K562 (cell line): ENCODE results near the gene SMIM17. TPM values are rescaled to one million over a fixed set of nuclear protein-coding genes. Genes with fewer than 3 reads are reported as not detected.

Experiments used
- ATAC-seq: fragments of 200-7000 bp; cut with Tn5 transposase; 3 replicates; pipeline ENCODE4 v1.9.1; 2020; ENCODE audit warnings: moderate library complexity
- BruUV-seq: library from RNA; stranded (reverse); fragments of 400-500 nt; replicated peaks from 2 replicates; lab custom pipeline; 2021; lab: Mats Ljungman, UMichigan
- CTCF ChIA-PET: fragments of 300-600 bp; formaldehyde crosslinking; extraction: SDS; loops from one replicate; lab custom pipeline; 2021; ENCODE audit warnings: low intra/inter-chr PET ratio; lab: Yijun Ruan, JAX
- POLR2A ChIA-PET: fragments of 300-600, 350-650 bp; sonication (Branson Sonifier 250); formaldehyde crosslinking; extraction: SDS; loops from one replicate; lab custom pipeline; 2021; ENCODE audit warnings: antibody characterized with exemption, inconsistent platforms; lab: Yijun Ruan, JAX
- DNase-seq, 4 experiments: peaks; one replicate each; pipeline versions ENCODE4 v3.0.0 to v3.0.0-alpha.2; 2011 to 2018; ENCODE audit warnings: low spot score in 3 of 4, mixed read lengths in 3 of 4; ENCODE audit errors: extremely low read depth in 1 of 4
- FAIRE-seq: peaks from 2 replicates; lab custom pipeline; 2011; peaks lifted over from hg19 to GRCh38; lab: Jason Lieb, UNC
- H2AFZ ChIP-seq: 2 replicates; pipeline ENCODE4 v1.6.0; 2011; ENCODE audit warnings: low read depth, low read length, control low read depth, inconsistent platforms
- H3K27ac ChIP-seq: fragments of 200-600 bp; 3 replicates; pipeline ENCODE4 v1.8.0; 2011; ENCODE audit warnings: low read depth, mild to moderate bottlenecking, control low read depth, inconsistent platforms, low read length, moderate library complexity, mixed read lengths; ENCODE audit errors: extremely low read depth
- H3K27me3 ChIP-seq, 2 experiments: fragments of 300-600 bp in 1 of 2; 2 replicates in 1 of 2; 3 replicates in 1 of 2; pipeline versions ENCODE4 v1.6.0 to v1.8.0; 2011; ENCODE audit warnings: inconsistent platforms in 2 of 2, low read length in 2 of 2, mild to moderate bottlenecking in 1 of 2, mixed read lengths in 1 of 2, moderate library complexity in 1 of 2; ENCODE audit not compliant: control insufficient read depth in 2 of 2, insufficient read depth in 2 of 2
- H3K36me3 ChIP-seq: fragments of 300-600 bp; 3 replicates; pipeline ENCODE4 v1.8.0; 2011; ENCODE audit warnings: mild to moderate bottlenecking, low read length, inconsistent platforms; ENCODE audit not compliant: control insufficient read depth, insufficient read depth
- H3K4me1 ChIP-seq, 2 experiments: fragments of 200-600 bp in 1 of 2; replicated peaks in 1 of 2; 2 replicates in 1 of 2; 3 replicates in 1 of 2; pipeline versions ENCODE4 v1.5.1 to v1.8.0; 2011; ENCODE audit warnings: inconsistent platforms in 2 of 2, low read length in 2 of 2, mild to moderate bottlenecking in 1 of 2, mixed read lengths in 1 of 2, moderate library complexity in 1 of 2; ENCODE audit not compliant: control insufficient read depth in 2 of 2, insufficient read depth in 2 of 2
- H3K4me2 ChIP-seq: 2 replicates; pipeline ENCODE4 v1.6.1; 2011; ENCODE audit warnings: low read length, control low read depth, inconsistent platforms, mixed read lengths; ENCODE audit not compliant: insufficient read depth
- H3K4me3 ChIP-seq: fragments of 200-600 bp; sonication (generic), shearing (Covaris generic); 2 replicates; pipeline ENCODE4 v1.5.1; 2016; ENCODE audit warnings: control low read depth, inconsistent platforms
- H3K79me2 ChIP-seq: fragments of 200-600 bp; 3 replicates; pipeline ENCODE4 v1.8.0; 2011; ENCODE audit warnings: low read length, inconsistent platforms; ENCODE audit not compliant: control insufficient read depth, insufficient read depth
- H3K9ac ChIP-seq, 2 experiments: 2 replicates each; pipeline versions ENCODE4 v1.6.0 to v1.6.1; 2011; ENCODE audit warnings: low read depth in 2 of 2, low read length in 2 of 2, control low read depth in 1 of 2, inconsistent platforms in 1 of 2, mild to moderate bottlenecking in 1 of 2, mixed read lengths in 1 of 2; ENCODE audit not compliant: insufficient read depth in 1 of 2
- H3K9me1 ChIP-seq: one replicate; pipeline ENCODE4 v1.6.0; 2011; ENCODE audit warnings: inconsistent platforms, mild to moderate bottlenecking, low read length, moderate library complexity; ENCODE audit not compliant: control insufficient read depth, insufficient read depth
- H3K9me3 ChIP-seq: replicated peaks from 2 replicates; pipeline ENCODE4 v1.5.1; 2011; ENCODE audit warnings: low read depth, low read length, inconsistent platforms; ENCODE audit not compliant: control insufficient read depth, insufficient read depth
- H4K20me1 ChIP-seq: replicated peaks from 2 replicates; pipeline ENCODE4 v1.6.1; 2011; ENCODE audit warnings: low read length, inconsistent platforms, mixed read lengths; ENCODE audit not compliant: control insufficient read depth, insufficient read depth
- ARID2 ChIP-seq: fragments of 450-650 bp; IDR thresholded peaks from 2 replicates; pipeline ENCODE4 v1.6.1; 2017; ENCODE audit warnings: antibody characterized with exemption, mild to moderate bottlenecking
- ELF2 ChIP-seq: fragments of 250-450 bp; sonication (Bioruptor Pico); IDR thresholded peaks from 2 replicates; pipeline ENCODE4 v1.5.0; 2021; ENCODE audit warnings: mild to moderate bottlenecking
- ETV1 ChIP-seq: fragments of 450-650 bp; conservative IDR thresholded peaks from 2 replicates; pipeline ENCODE4 v1.6.1; 2016; ENCODE audit warnings: missing genetic modification characterization, control low read depth, low read depth, missing compliant biosample characterization
- KDM4B ChIP-seq, 2 experiments: fragments of 450-650 bp in 1 of 2; sonication (generic) in 1 of 2; IDR thresholded peaks; 2 replicates each; pipeline ENCODE4 v1.6.1; 2016 to 2017; ENCODE audit warnings: borderline replicate concordance in 2 of 2, antibody characterized with exemption in 1 of 2, low read depth in 1 of 2, mild to moderate bottlenecking in 1 of 2
- KLF13 ChIP-seq: fragments of 450-650 bp; IDR thresholded peaks from 2 replicates; pipeline ENCODE4 v1.6.1; 2016; ENCODE audit warnings: missing genetic modification characterization, low read depth, mild to moderate bottlenecking, missing compliant biosample characterization, moderate library complexity, borderline replicate concordance
- NCOA2 ChIP-seq, 2 experiments: fragments of 450-650 bp; IDR thresholded peaks; 2 replicates each; pipeline ENCODE4 v1.6.1; 2018; ENCODE audit warnings: mild to moderate bottlenecking in 2 of 2, moderate library complexity in 1 of 2; ENCODE audit not compliant: partially characterized antibody in 2 of 2
- NR4A1 ChIP-seq, 2 experiments: fragments of 250-450 bp in 1 of 2; fragments of 450-650 bp in 1 of 2; sonication (Bioruptor Pico) in 1 of 2; IDR thresholded peaks; 2 replicates each; pipeline versions ENCODE4 v1.4.0 to v1.6.1; 2016 to 2020; ENCODE audit warnings: mild to moderate bottlenecking in 2 of 2, missing compliant biosample characterization in 1 of 2, missing genetic modification characterization in 1 of 2, moderate library complexity in 1 of 2
- PRMT5 ChIP-seq: sonication (generic); formaldehyde crosslinking; IDR thresholded peaks from 2 replicates; pipeline ENCODE4 v1.5.0; 2020; ENCODE audit warnings: missing genetic modification reagents
- SMAD1 ChIP-seq: fragments of 150-350 bp; IDR thresholded peaks from 2 replicates; pipeline ENCODE4 v1.6.1; 2014; ENCODE audit warnings: low read length, low read depth; ENCODE audit not compliant: partially characterized antibody
- SRF ChIP-seq, 2 experiments: fragments of 250-450, 450-650 bp in 1 of 2; sonication (Bioruptor Pico) in 1 of 2; sonication (generic) in 1 of 2; formaldehyde crosslinking; IDR thresholded peaks; 2 replicates each; pipeline versions ENCODE4 v1.5.0 to v1.5.1; 2020 to 2022; ENCODE audit warnings: mild to moderate bottlenecking in 1 of 2, missing genetic modification reagents in 1 of 2
- ZNF143 ChIP-seq: sonication (generic); formaldehyde crosslinking; IDR thresholded peaks from 2 replicates; pipeline ENCODE4 v1.9.0; 2022; ENCODE audit warnings: mild to moderate bottlenecking, missing genetic modification reagents
- ZNF592 ChIP-seq: fragments of 450-650 bp; IDR thresholded peaks from 2 replicates; pipeline ENCODE4 v1.6.1; 2017; ENCODE audit warnings: antibody characterized with exemption, mild to moderate bottlenecking
- WGBS: fragments of 100-300 bp; shearing (Covaris generic); methylation state at CpG from one replicate; pipeline ENCODE4 v1.1.6; 2016; ENCODE audit warnings: low coverage, mixed read lengths; ENCODE audit not compliant: insufficient coverage; ENCODE audit errors: missing lambda C conversion rate; 5-methylcytosine and 5-hydroxymethylcytosine counted together
- in situ Hi-C: fragments of 300-500 bp; cut with MboI; formaldehyde crosslinking; loops from 4 replicates; pipeline ENCODE4 v1.15.0; 2018; ENCODE audit warnings: inconsistent platforms, mixed read lengths
- intact Hi-C: fragments of 100-400 bp; cut with micrococcal nuclease; formaldehyde crosslinking; loops from 2 replicates; pipeline ENCODE4 v1.14.2; 2022
- polyA plus RNA-seq, 8 experiments: library from polyadenylated mRNA; depleted of rRNA in 4 of 8; stranded (reverse) in 5 of 8; unstranded in 3 of 8; fragments of >200 nt; fragmentation: Nextera tagmentation in 2 of 8; fragmentation: Illumina TruSeq in 1 of 8; extraction: Ambion mirVana in 2 of 8; extraction: Trizol in 1 of 8; gene quantifications; 2 replicates each; pipeline versions ENCODE4 v1.2.1 to v1.2.3, GENCODE V29; 2011 to 2014; ENCODE audit warnings: inconsistent platforms in 1 of 8, missing spikeins in 1 of 8
- total RNA-seq, 7 experiments: library from RNA; depleted of rRNA in 6 of 7; stranded (reverse); fragments of >200 nt in 6 of 7; fragmentation: Illumina TruSeq in 2 of 7; extraction: Trizol in 2 of 7; gene quantifications; 2 replicates each; pipeline versions ENCODE4 v1.2.1 to v1.2.3, GENCODE V29; 2011 to 2021; ENCODE audit warnings: low replicate concordance in 1 of 7
- TF ChIP-seq, protein P1 (sequence below): sonication (generic); formaldehyde crosslinking; IDR thresholded peaks from 2 replicates; pipeline ENCODE4 v1.8.0; 2022; ENCODE audit warnings: mild to moderate bottlenecking, missing genetic modification reagents

Gene SMIM17
- total and polyA plus RNA-seq, 9 of the 15 experiments (the other 6 are each of a cell fraction or from before 2014, with no cell fraction given) = not detected

- Histone ChIP-seq H3K4me2 (no peak overlapping the region), H3K27ac (no peak overlapping the region), H3K79me2 (no peaks in the 10 kb centered on the region), H3K27me3 (no peaks in the 10 kb centered on the region), H3K9me1 (no peaks in the 10 kb centered on the region), H2AFZ (no peak overlapping the region), H3K4me3 (no peak overlapping the region), H4K20me1 (no peaks in the 10 kb centered on the region), H3K9me3 (no peaks in the 10 kb centered on the region; the same call in 1 of the 2 replicates), H3K4me1 (no peaks in the 10 kb centered on the region), H3K36me3 (no peaks in the 10 kb centered on the region), H3K9ac (no peak overlapping the region)
- intact Hi-C loops (no loop called here), in situ Hi-C loops (no loop called here)
- FAIRE-seq = no peak
- ChIA-PET CTCF (no interaction called here), POLR2A (no interaction called here)
- ATAC-seq = no peak
- BruUV-seq = no TSS peak
- no peak for TF ChIP-seq KDM4B (IDR thresholded peaks at IDR 0.05; ENCODE audit: borderline replicate concordance in 2 of 2, low read depth in 1 of 2)
- no peak for TF ChIP-seq PRMT5 (CRISPR knock-in tag)
- no peak for TF ChIP-seq ZNF592
- no peak for TF ChIP-seq SRF (CRISPR knock-in tag; IDR thresholded peaks at IDR 0.05)
- TF ChIP-seq ZNF143 (CRISPR knock-in tag) = no peak
- no peak for TF ChIP-seq ETV1 (tag)
- no peak for TF ChIP-seq ARID2
- TF ChIP-seq SMAD1 = no peak
- TF ChIP-seq ELF2 (CRISPR knock-in tag) = no peak
- no peak for TF ChIP-seq KLF13 (tag)
- TF ChIP-seq NR4A1 (CRISPR knock-in tag; IDR thresholded peaks at IDR 0.05) = no peak
- no peak for TF ChIP-seq NR4A1 (tag; IDR thresholded peaks at IDR 0.05)
- TF ChIP-seq, protein P1, sequence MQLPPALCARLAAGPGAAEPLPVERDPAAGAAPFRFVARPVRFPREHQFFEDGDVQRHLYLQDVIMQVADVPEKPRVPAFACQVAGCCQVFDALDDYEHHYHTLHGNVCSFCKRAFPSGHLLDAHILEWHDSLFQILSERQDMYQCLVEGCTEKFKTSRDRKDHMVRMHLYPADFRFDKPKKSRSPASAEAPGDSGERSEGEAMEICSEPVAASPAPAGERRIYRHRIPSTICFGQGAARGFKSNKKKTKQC (CRISPR knock-in tag) = no peak
- TF ChIP-seq NCOA2 (IDR thresholded peaks at IDR 0.05; ENCODE audit: partially characterized antibody in 2 of 2) = no peak
- WGBS = 21% methylated on average over 43 of the region's 43 CpGs
- DNase-seq = no peak
Observed at GRCh38 chr19:56664511-56664910, 21.6 kb downstream of the SMIM17 start.
